HepG2 (cell line): ENCODE results near the gene GAPDH. TPM values are rescaled to one million over a fixed set of nuclear protein-coding genes. Genes with fewer than 3 reads are reported as not detected.

ENCODE experiments used
- CREM ChIP-seq, 2 experiments: sonication (generic) in 1 of 2; formaldehyde crosslinking in 1 of 2; IDR thresholded peaks; 2 replicates each; pipeline versions ENCODE4 v1.4.0 to v1.6.1; 2016 to 2020; ENCODE audit warnings: antibody characterized with exemption in 1 of 2, mild to moderate bottlenecking in 1 of 2, missing genetic modification reagents in 1 of 2
- DMTF1 ChIP-seq: sonication (generic); formaldehyde crosslinking; IDR thresholded peaks from 2 replicates; pipeline ENCODE4 v1.4.0; 2020; ENCODE audit warnings: mild to moderate bottlenecking, missing genetic modification reagents
- EED ChIP-seq: sonication (generic); formaldehyde crosslinking; IDR thresholded peaks from 2 replicates; pipeline ENCODE4 v1.5.0; 2020; ENCODE audit warnings: mild to moderate bottlenecking, missing genetic modification reagents
- GATAD1 ChIP-seq: IDR thresholded peaks from 2 replicates; pipeline ENCODE4 v1.6.1; 2016; ENCODE audit warnings: missing genetic modification reagents, missing compliant biosample characterization
- HMGA1 ChIP-seq: sonication (generic); formaldehyde crosslinking; conservative IDR thresholded peaks from 2 replicates; pipeline ENCODE4 v1.4.0; 2020; ENCODE audit warnings: missing genetic modification reagents
- ISX ChIP-seq: sonication (generic); formaldehyde crosslinking; conservative IDR thresholded peaks from 2 replicates; pipeline ENCODE4 v1.5.0; 2020; ENCODE audit warnings: missing genetic modification reagents
- JARID2 ChIP-seq: sonication (generic); formaldehyde crosslinking; IDR thresholded peaks from 2 replicates; pipeline ENCODE4 v1.8.1; 2023; ENCODE audit warnings: missing genetic modification reagents, inconsistent platforms; ENCODE audit not compliant: insufficient replicate concordance
- KDM4B ChIP-seq: sonication (generic); formaldehyde crosslinking; IDR thresholded peaks from 2 replicates; pipeline ENCODE4 v1.4.0; 2020; ENCODE audit warnings: missing genetic modification reagents
- LRRFIP1 ChIP-seq: sonication (generic); formaldehyde crosslinking; conservative IDR thresholded peaks from 2 replicates; pipeline ENCODE4 v1.4.0; 2020; ENCODE audit warnings: missing genetic modification reagents
- SOX5 ChIP-seq: IDR thresholded peaks from 2 replicates; pipeline ENCODE4 v1.6.1; 2016; ENCODE audit warnings: borderline replicate concordance
- SPEN ChIP-seq: sonication (generic); formaldehyde crosslinking; IDR thresholded peaks from 2 replicates; pipeline ENCODE4 v1.5.1; 2020; ENCODE audit warnings: low read depth, mild to moderate bottlenecking, missing genetic modification reagents
- ZBTB33 ChIP-seq: sonication (generic); formaldehyde crosslinking; IDR thresholded peaks from 2 replicates; pipeline ENCODE4 v1.4.0; 2020; ENCODE audit warnings: missing genetic modification reagents
- ZC3H13 ChIP-seq: sonication (generic); formaldehyde crosslinking; IDR thresholded peaks from 2 replicates; pipeline ENCODE4 v1.8.1; 2023; ENCODE audit warnings: mild to moderate bottlenecking, missing genetic modification reagents, moderate library complexity
- ZFX ChIP-seq: sonication (generic); formaldehyde crosslinking; IDR thresholded peaks from 2 replicates; pipeline ENCODE4 v1.4.0; 2020; ENCODE audit warnings: mild to moderate bottlenecking, low read depth, missing genetic modification reagents, moderate library complexity
- ZNF577 ChIP-seq: sonication (generic); formaldehyde crosslinking; IDR thresholded peaks from 2 replicates; pipeline ENCODE4 v1.4.0; 2020; ENCODE audit warnings: mild to moderate bottlenecking, low read depth, missing genetic modification reagents, borderline replicate concordance
- ZNF746 ChIP-seq: sonication (generic); formaldehyde crosslinking; IDR thresholded peaks from 2 replicates; pipeline ENCODE4 v1.8.0; 2022; ENCODE audit warnings: mild to moderate bottlenecking, missing genetic modification reagents
- ZXDC ChIP-seq: sonication (generic); formaldehyde crosslinking; IDR thresholded peaks from 2 replicates; pipeline ENCODE4 v1.5.0; 2020; ENCODE audit warnings: mild to moderate bottlenecking, missing genetic modification reagents
- polyA plus RNA-seq, 8 experiments: library from polyadenylated mRNA; depleted of rRNA in 3 of 8; stranded (reverse) in 7 of 8; unstranded in 1 of 8; fragments of >200 nt; fragmentation: Illumina TruSeq in 4 of 8; extraction: Trizol in 4 of 8; gene quantifications; 2 replicates each; pipeline versions ENCODE4 v1.2.1 to v1.2.3, GENCODE V29; 2011 to 2016; ENCODE audit warnings: low read depth in 4 of 8, missing spikeins in 1 of 8, mixed read lengths in 1 of 8; ENCODE audit not compliant: insufficient read depth in 1 of 8
- total RNA-seq, 5 experiments: library from RNA; depleted of rRNA; stranded (reverse); fragments of >200 nt; fragmentation: Illumina TruSeq; extraction: Trizol; gene quantifications; 2 replicates each; pipeline ENCODE4 v1.2.3, GENCODE V29; 2016; ENCODE audit warnings: low read depth in 1 of 5

Gene GAPDH
- total and polyA plus RNA-seq, 2 of the 13 experiments (the other 11 are each of a cell fraction or from before 2014, with no cell fraction given), result 3,038 to 12,722 TPM

DNA sequence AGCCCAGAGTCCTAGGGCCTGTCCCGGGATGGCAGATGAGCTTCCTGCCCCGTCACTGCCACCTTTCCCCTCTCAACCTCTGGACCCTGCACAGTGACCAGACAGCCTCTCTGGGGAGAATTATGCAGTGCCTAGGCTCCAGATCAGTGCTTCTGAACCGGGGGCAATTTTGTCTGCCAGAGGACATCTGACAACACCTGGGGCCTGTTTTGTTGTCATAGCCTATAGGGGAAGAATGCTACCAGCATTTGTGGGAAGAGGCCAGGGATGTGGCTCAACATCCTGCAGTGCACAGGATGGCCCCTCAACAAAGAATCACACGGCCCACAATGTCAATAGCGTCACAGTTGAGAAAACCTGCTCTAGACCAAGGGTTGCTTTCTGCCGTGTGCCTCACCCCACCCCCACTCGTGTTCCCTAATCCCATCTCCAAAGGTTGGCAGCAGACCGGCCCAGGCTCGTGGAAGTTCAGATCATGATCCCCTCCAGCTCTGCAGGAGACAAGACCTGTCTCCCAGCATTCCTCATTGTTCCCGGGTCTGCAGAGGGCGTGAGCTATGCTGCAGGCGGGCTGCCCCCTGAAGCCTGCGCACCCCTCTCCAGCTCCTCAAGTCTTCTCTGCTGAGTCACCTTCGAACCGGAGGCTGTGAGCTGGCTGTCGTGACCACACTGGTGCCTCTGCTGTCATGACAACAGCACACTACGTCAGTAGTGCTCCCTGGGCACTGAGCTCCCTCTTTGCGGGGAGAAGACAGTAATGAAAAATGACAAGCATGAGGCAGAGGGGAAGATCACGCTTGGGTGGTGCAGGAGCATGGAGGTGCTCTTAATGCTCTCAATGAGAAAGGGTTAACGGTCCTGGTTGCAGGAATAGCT, 2.0 kb upstream of the GAPDH start (continued):
- TF ChIP-seq ZBTB33 (CRISPR knock-in tag) (no peak; the same call in 1 of the 2 replicates), EED (CRISPR knock-in tag) (no peak), ZNF746 (CRISPR knock-in tag) (no peak), CREM (IDR thresholded peaks at IDR 0.05) (peak; percentile 21; the same call in 1 of the 2 replicates), CREM (CRISPR knock-in tag; IDR thresholded peaks at IDR 0.05) (no peak), JARID2 (no peak), LRRFIP1 (CRISPR knock-in tag) (no peak), KDM4B (CRISPR knock-in tag) (no peak), SOX5 (CRISPR knock-in tag) (peak; percentile 48; the same call in 1 of the 2 replicates), ZC3H13 (CRISPR knock-in tag) (peak; percentile 42; the same call in 1 of the 2 replicates), ZXDC (CRISPR knock-in tag) (peak; percentile 52; the same call in 1 of the 2 replicates), ISX (CRISPR knock-in tag) (no peak), HMGA1 (CRISPR knock-in tag) (no peak), GATAD1 (CRISPR knock-in tag) (peak; percentile 5; the same call in 1 of the 2 replicates), ZFX (CRISPR knock-in tag) (peak; percentile 69), DMTF1 (CRISPR knock-in tag) (no peak), SPEN (CRISPR knock-in tag) (no peak), ZNF577 (CRISPR knock-in tag) (no peak)
